ENCODE data around the gene MMP3.

MMP3 gene

GRCh38 chr11:102788334-102788995, 54.9 kb downstream of the MMP3 start:
- DNase-seq = no peak

Measured in cerebellar nuclear complex (tissue), 1 donor.